Activated naive CD8-positive, alpha-beta T cell (primary cell): ENCODE measurements around the gene LIPN.

Experiments
- H3K27ac Mint-ChIP-seq: one replicate; pipeline ENCODE4 v1.8.0; 2021; ENCODE audit warnings: mixed read lengths
- H3K27me3 Mint-ChIP-seq: one replicate; pipeline ENCODE4 v1.8.0; 2021; ENCODE audit warnings: mixed read lengths
- H3K36me3 Mint-ChIP-seq: one replicate; pipeline ENCODE4 v1.8.0; 2021; ENCODE audit warnings: mixed read lengths
- H3K4me1 Mint-ChIP-seq: one replicate; pipeline ENCODE4 v1.8.0; 2021; ENCODE audit warnings: low read depth, mixed read lengths
- H3K4me3 Mint-ChIP-seq: one replicate; pipeline ENCODE4 v1.8.0; 2021; ENCODE audit warnings: mild to moderate bottlenecking, mixed read lengths
- H3K9me3 Mint-ChIP-seq: one replicate; pipeline ENCODE4 v1.8.0; 2021; ENCODE audit warnings: low read depth, mixed read lengths

Gene LIPN

GRCh38 chr10:88762906-88763305 lies 3.1 kb downstream of the LIPN start:
- Mint-ChIP-seq H3K9me3 (no peaks in the 10 kb centered on the region), H3K27ac (no peak overlapping the region), H3K36me3 (no peaks in the 10 kb centered on the region), H3K4me3 (no peak overlapping the region), H3K27me3 (peaks cover 2% of the 10 kb centered on the region), H3K4me1 (peaks cover 5% of the 10 kb centered on the region)

- Mint-ChIP-seq H3K27ac (no peak overlapping the region), H3K27me3 (peaks cover 2% of the 10 kb centered on the region)
Observed at GRCh38 chr10:88763441-88763840, 3.6 kb downstream of the LIPN start.

GRCh38 chr10:88764110-88764509 lies 4.3 kb downstream of the LIPN start:
- Mint-ChIP-seq H3K36me3 (no peaks in the 10 kb centered on the region), H3K4me1 (peaks cover 5% of the 10 kb centered on the region), H3K9me3 (no peaks in the 10 kb centered on the region), H3K27me3 (peaks cover 2% of the 10 kb centered on the region), H3K27ac (no peak overlapping the region), H3K4me3 (no peak overlapping the region)

More at GRCh38 chr10:88763441-88763840, 3.6 kb downstream of the LIPN start:
- peaks cover 5% of the 10 kb centered on the region for H3K4me1 Mint-ChIP-seq
- H3K4me3 Mint-ChIP-seq = no peak overlapping the region
- H3K36me3 Mint-ChIP-seq = no peaks in the 10 kb centered on the region
- H3K9me3 Mint-ChIP-seq = no peaks in the 10 kb centered on the region

- H3K4me3 Mint-ChIP-seq = no peak overlapping the region
Observed at GRCh38 chr10:88765816-88766215, 6.0 kb downstream of the LIPN start.

GRCh38 chr10:88769384-88769783 lies 9.6 kb downstream of the LIPN start:
- H3K9me3 Mint-ChIP-seq = peaks cover 10% of the 10 kb centered on the region
- no peaks in the 10 kb centered on the region for H3K4me1 Mint-ChIP-seq
- peaks cover 2% of the 10 kb centered on the region for H3K27me3 Mint-ChIP-seq
- H3K36me3 Mint-ChIP-seq = peaks cover 5% of the 10 kb centered on the region
- H3K27ac Mint-ChIP-seq = no peak overlapping the region
- no peak overlapping the region for H3K4me3 Mint-ChIP-seq

More at GRCh38 chr10:88765816-88766215, 6.0 kb downstream of the LIPN start:
- Mint-ChIP-seq H3K9me3 (no peaks in the 10 kb centered on the region), H3K27me3 (peaks cover 2% of the 10 kb centered on the region), H3K4me1 (no peaks in the 10 kb centered on the region), H3K36me3 (peaks cover 2% of the 10 kb centered on the region), H3K27ac (no peak overlapping the region)

GRCh38 chr10:88781206-88781605 lies 21.4 kb downstream of the LIPN start:
- no peak overlapping the region for H3K4me3 Mint-ChIP-seq
- H3K4me1 Mint-ChIP-seq = no peaks in the 10 kb centered on the region
- no peaks in the 10 kb centered on the region for H3K9me3 Mint-ChIP-seq
- no peaks in the 10 kb centered on the region for H3K27me3 Mint-ChIP-seq
- H3K27ac Mint-ChIP-seq = no peak overlapping the region
- H3K36me3 Mint-ChIP-seq = no peaks in the 10 kb centered on the region

- no peaks in the 10 kb centered on the region for H3K9me3 Mint-ChIP-seq
- no peaks in the 10 kb centered on the region for H3K36me3 Mint-ChIP-seq
- no peak overlapping the region for H3K27ac Mint-ChIP-seq
- peaks cover 3% of the 10 kb centered on the region for H3K27me3 Mint-ChIP-seq
- H3K4me3 Mint-ChIP-seq = no peak overlapping the region
- H3K4me1 Mint-ChIP-seq = no peaks in the 10 kb centered on the region
Observed at GRCh38 chr10:88782222-88782621, 22.4 kb downstream of the LIPN start.

GRCh38 chr10:88783724-88784123 lies 23.9 kb downstream of the LIPN start:
- no peaks in the 10 kb centered on the region for H3K9me3 Mint-ChIP-seq
- no peak overlapping the region for H3K4me3 Mint-ChIP-seq
- no peaks in the 10 kb centered on the region for H3K4me1 Mint-ChIP-seq
- no peaks in the 10 kb centered on the region for H3K36me3 Mint-ChIP-seq
- peaks cover 3% of the 10 kb centered on the region for H3K27me3 Mint-ChIP-seq
- H3K27ac Mint-ChIP-seq = no peak overlapping the region

- Mint-ChIP-seq H3K27ac (no peak overlapping the region), H3K27me3 (peaks cover 3% of the 10 kb centered on the region)
Observed at GRCh38 chr10:88786032-88786770, 26.4 kb downstream of the LIPN start.

GRCh38 chr10:88787463-88787862 lies 27.6 kb downstream of the LIPN start:
- no peaks in the 10 kb centered on the region for H3K9me3 Mint-ChIP-seq
- peaks cover 3% of the 10 kb centered on the region for H3K4me1 Mint-ChIP-seq
- H3K27me3 Mint-ChIP-seq = peaks cover 3% of the 10 kb centered on the region

More at GRCh38 chr10:88786032-88786770, 26.4 kb downstream of the LIPN start:
- no peaks in the 10 kb centered on the region for H3K4me1 Mint-ChIP-seq
- no peak overlapping the region for H3K4me3 Mint-ChIP-seq
- no peaks in the 10 kb centered on the region for H3K36me3 Mint-ChIP-seq
- no peaks in the 10 kb centered on the region for H3K9me3 Mint-ChIP-seq

GRCh38 chr10:88788924-88789323 lies 29.1 kb downstream of the LIPN start:
- H3K4me3 Mint-ChIP-seq = no peak overlapping the region
- peaks cover 3% of the 10 kb centered on the region for H3K27me3 Mint-ChIP-seq
- H3K36me3 Mint-ChIP-seq = no peaks in the 10 kb centered on the region
- no peak overlapping the region for H3K27ac Mint-ChIP-seq
- H3K9me3 Mint-ChIP-seq = no peaks in the 10 kb centered on the region
- peaks cover 14% of the 10 kb centered on the region for H3K4me1 Mint-ChIP-seq

More at GRCh38 chr10:88787463-88787862, 27.6 kb downstream of the LIPN start:
- H3K27ac Mint-ChIP-seq = no peak overlapping the region
- H3K4me3 Mint-ChIP-seq = no peak overlapping the region
- H3K36me3 Mint-ChIP-seq = no peaks in the 10 kb centered on the region

GRCh38 chr10:88791924-88792323 lies 32.1 kb downstream of the LIPN start:
- no peak overlapping the region for H3K4me3 Mint-ChIP-seq
- no peaks in the 10 kb centered on the region for H3K36me3 Mint-ChIP-seq
- H3K9me3 Mint-ChIP-seq = no peaks in the 10 kb centered on the region
- peaks cover 21% of the 10 kb centered on the region for H3K4me1 Mint-ChIP-seq
- H3K27ac Mint-ChIP-seq = no peak overlapping the region
- H3K27me3 Mint-ChIP-seq = no peaks in the 10 kb centered on the region

- Mint-ChIP-seq H3K4me1 (peaks cover 21% of the 10 kb centered on the region), H3K9me3 (no peaks in the 10 kb centered on the region), H3K36me3 (no peaks in the 10 kb centered on the region), H3K27me3 (no peaks in the 10 kb centered on the region), H3K4me3 (no peak overlapping the region), H3K27ac (no peak overlapping the region)
Observed at GRCh38 chr10:88792661-88793060, 32.8 kb downstream of the LIPN start.

- peaks cover 21% of the 10 kb centered on the region for H3K4me1 Mint-ChIP-seq
- H3K27me3 Mint-ChIP-seq = no peaks in the 10 kb centered on the region
- no peaks in the 10 kb centered on the region for H3K9me3 Mint-ChIP-seq
- H3K36me3 Mint-ChIP-seq = no peaks in the 10 kb centered on the region
- no peak overlapping the region for H3K4me3 Mint-ChIP-seq
- peak overlapping the region; percentile 78 for H3K27ac Mint-ChIP-seq
Observed at GRCh38 chr10:88793712-88794299, 34.0 kb downstream of the LIPN start.

GRCh38 chr10:88794731-88795130 lies 34.9 kb downstream of the LIPN start:
- no peaks in the 10 kb centered on the region for H3K27me3 Mint-ChIP-seq
- H3K4me3 Mint-ChIP-seq = no peak overlapping the region
- no peaks in the 10 kb centered on the region for H3K36me3 Mint-ChIP-seq
- H3K9me3 Mint-ChIP-seq = no peaks in the 10 kb centered on the region
- H3K4me1 Mint-ChIP-seq = peaks cover 21% of the 10 kb centered on the region
- H3K27ac Mint-ChIP-seq = no peak overlapping the region
